AG04450 (cell line): ENCODE results near the gene CUEDC1. TPM values are rescaled to one million over a fixed set of nuclear protein-coding genes. Genes with fewer than 3 reads are reported as not detected.

Experiments used
- CTCF ChIA-PET: fragments of 300-600, 350-600 bp; formaldehyde crosslinking; extraction: SDS; loops from one replicate; lab custom pipeline; 2022; ENCODE audit warnings: antibody characterized with exemption, inconsistent platforms; lab: Charles Lee
- POLR2A ChIA-PET: fragments of 350-600 bp; formaldehyde crosslinking; extraction: SDS; loops from one replicate; lab custom pipeline; 2021; ENCODE audit warnings: antibody characterized with exemption, inconsistent platforms; lab: Yijun Ruan, JAX
- DNase-seq: peaks from one replicate; pipeline ENCODE4 v3.0.0-alpha.2; 2011; ENCODE audit warnings: low read depth, low spot score
- H3K27ac ChIP-seq: one replicate; pipeline ENCODE4 v1.5.1; 2012; ENCODE audit warnings: low read depth, low read length, control low read depth
- H3K27me3 ChIP-seq: one replicate; pipeline ENCODE4 v1.6.0; 2012; ENCODE audit warnings: low read length; ENCODE audit not compliant: control insufficient read depth, insufficient read depth
- H3K4me3 ChIP-seq: 2 replicates; pipeline ENCODE4 v1.5.1; 2011; ENCODE audit warnings: mild to moderate bottlenecking, low read depth, low read length, control low read depth
- H3K9me3 ChIP-seq: 2 replicates; pipeline ENCODE4 v1.5.1; 2012; ENCODE audit warnings: low read length; ENCODE audit not compliant: control insufficient read depth, insufficient read depth
- CTCF ChIP-seq: IDR thresholded peaks from 2 replicates; pipeline ENCODE4 v1.5.1; 2011; ENCODE audit warnings: low read depth, low read length, control low read depth, inconsistent platforms
- polyA plus RNA-seq: library from polyadenylated mRNA; depleted of rRNA; stranded (reverse); fragments of >200 nt; gene quantifications from 2 replicates; pipeline ENCODE4 v1.2.3, GENCODE V29; 2011

Gene CUEDC1
- polyA plus RNA-seq, 1 experiment, result 21.6 TPM

DNA sequence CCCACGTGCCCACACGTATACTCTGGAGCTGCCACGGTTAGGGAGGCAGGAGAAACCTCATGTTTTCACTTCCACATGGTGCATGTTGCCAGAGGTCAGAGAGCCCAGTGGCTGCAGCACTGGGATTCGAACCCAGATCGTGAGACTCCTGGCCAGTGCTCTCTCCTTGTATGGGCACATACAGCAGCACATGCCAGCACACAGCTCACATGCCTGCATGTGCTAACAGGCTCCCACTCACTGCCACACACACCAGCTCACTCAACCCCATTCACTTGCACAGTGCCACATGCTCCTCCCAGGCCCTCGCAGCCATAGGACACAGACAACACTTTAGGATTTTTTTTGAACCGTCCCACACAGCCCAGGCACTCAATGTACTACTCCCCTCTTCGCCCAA is 55.8 kb downstream of the CUEDC1 start:
- no peak overlapping the region for H3K4me3 ChIP-seq
- DNase-seq, result no peak
- H3K27me3 ChIP-seq, result no peaks in the 10 kb centered on the region
- peak overlapping the region; percentile 68 for H3K27ac ChIP-seq
- TF ChIP-seq CTCF, result no peak
- ChIA-PET POLR2A (interaction anchor here (1.0 to 1.4 kb wide), 3 partner anchors 24 to 48 kb away, joined by 3 to 8 read pairs (median 3); no protein-coding TSS in a partner anchor), CTCF (interaction anchor here (0.8 to 2.2 kb wide), 3 partner anchors 21 to 227 kb away, joined by 4 to 8 read pairs (median 4); no protein-coding TSS in a partner anchor)
- no peaks in the 10 kb centered on the region for H3K9me3 ChIP-seq

- CTCF ChIA-PET, result interaction anchor here (0.5 to 2.2 kb wide), 7 partner anchors 21 to 735 kb away, joined by 3 to 8 read pairs (median 4); no protein-coding TSS in a partner anchor
- no peak for DNase-seq
- Histone ChIP-seq H3K9me3 (no peaks in the 10 kb centered on the region), H3K4me3 (no peak overlapping the region), H3K27ac (peak overlapping the region; percentile 68), H3K27me3 (no peaks in the 10 kb centered on the region)
- TF ChIP-seq CTCF, result no peak
- POLR2A ChIA-PET, result interaction anchor here (1.0 to 1.4 kb wide), 3 partner anchors 23 to 49 kb away, joined by 3 to 8 read pairs (median 3); no protein-coding TSS in a partner anchor
These were observed 56.5 kb downstream of the CUEDC1 start for GRCh38 chr17:57898487-57899311.

DNA sequence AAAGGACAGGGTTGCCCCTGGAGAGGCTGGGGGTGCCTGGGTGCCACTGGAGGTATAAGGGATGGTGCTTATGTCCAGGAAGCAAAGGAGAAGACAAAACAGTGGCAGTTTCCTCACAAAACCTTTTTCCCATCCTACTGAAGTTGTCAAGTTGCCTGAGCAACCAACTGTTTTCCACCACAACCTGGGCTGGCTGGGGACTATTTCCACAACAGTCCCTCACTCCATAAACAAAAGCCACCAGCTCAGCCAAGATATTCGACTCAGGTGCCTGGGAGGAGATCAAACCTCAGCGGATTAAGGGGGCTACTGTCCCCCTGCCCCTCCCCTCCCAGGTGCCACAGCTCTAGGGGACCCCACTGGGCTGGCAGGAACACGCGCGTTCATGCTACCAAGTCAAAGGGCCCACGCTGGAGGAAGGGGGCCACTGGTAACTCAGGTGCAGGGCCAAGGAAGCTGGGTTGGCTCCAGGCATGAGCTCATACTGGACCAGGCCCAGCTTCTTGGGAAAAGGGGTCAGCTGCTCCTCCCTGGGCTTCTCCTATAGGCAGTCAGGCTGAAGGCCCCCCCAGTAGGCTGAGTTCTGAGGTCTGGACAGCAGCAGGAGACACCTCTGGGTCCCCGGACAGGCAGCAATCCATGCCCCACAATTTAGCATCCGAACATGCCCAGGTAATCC is 59.7 kb downstream of the CUEDC1 start:
- no peak overlapping the region for H3K27ac ChIP-seq
- ChIA-PET CTCF (interaction anchor here (0.5 to 1.4 kb wide), 2 partner anchors 38 to 335 kb away, joined by 3 to 5 read pairs; no protein-coding TSS in a partner anchor), POLR2A (no interaction called here)
- no peak overlapping the region for H3K4me3 ChIP-seq
- H3K9me3 ChIP-seq, result no peaks in the 10 kb centered on the region; the same call in 1 of the 2 replicates
- DNase-seq, result no peak
- H3K27me3 ChIP-seq, result no peaks in the 10 kb centered on the region
- no peak for TF ChIP-seq CTCF

DNA sequence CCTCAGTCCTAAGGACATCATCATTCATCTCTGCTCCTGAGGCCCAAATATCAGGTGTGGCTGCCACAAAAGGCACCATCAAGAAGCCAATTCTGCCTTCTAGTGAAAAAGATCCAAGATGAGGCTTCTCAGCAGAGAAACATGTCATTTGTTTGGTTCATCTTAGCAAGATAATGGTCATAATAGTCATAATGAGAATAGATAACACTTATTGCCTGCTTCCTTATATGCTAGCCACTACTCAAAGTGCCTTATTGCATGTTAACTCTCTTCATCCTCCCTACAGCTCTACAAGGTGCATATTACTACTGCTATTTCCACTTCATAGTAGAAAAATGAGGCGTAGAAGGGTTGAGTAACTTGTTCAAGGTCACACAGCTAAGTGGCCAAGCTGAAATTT is 60.4 kb downstream of the CUEDC1 start:
- Histone ChIP-seq H3K27ac (peak overlapping the region; percentile 31), H3K4me3 (no peak overlapping the region), H3K9me3 (no peaks in the 10 kb centered on the region; the same call in 1 of the 2 replicates), H3K27me3 (no peaks in the 10 kb centered on the region)
- no peak for DNase-seq
- CTCF ChIA-PET, result interaction anchor here (0.5 to 1.4 kb wide), 2 partner anchors 37 to 336 kb away, joined by 3 to 5 read pairs; no protein-coding TSS in a partner anchor
- POLR2A ChIA-PET, result no interaction called here
- no peak for TF ChIP-seq CTCF
